Measurements from ENCODE around the gene SETBP1.

DNA sequence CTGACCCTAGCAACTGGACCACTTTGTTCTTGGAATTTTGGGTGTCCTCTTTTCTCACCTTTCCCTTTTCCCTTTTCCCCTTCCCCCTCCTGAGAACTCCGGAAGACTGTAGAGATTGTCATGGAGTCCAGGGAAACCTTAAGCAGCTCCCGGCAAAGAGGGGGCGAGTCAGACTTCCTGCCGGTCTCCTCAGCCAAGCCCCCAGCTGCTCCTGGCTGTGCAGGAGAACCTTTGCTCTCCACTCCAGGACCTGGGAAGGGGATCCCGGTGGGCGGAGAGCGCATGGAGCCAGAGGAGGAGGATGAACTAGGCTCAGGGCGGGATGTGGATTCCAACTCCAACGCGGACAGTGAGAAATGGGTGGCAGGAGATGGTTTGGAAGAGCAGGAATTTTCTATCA lies 20.5 kb downstream of the SETBP1 start:
- TF ChIP-seq SRSF1 (IDR thresholded peaks at IDR 0.05; ENCODE audit: low read depth, low read length) (no peak), EP300 (IDR thresholded peaks at IDR 0.05; ENCODE audit: low read length) (no peak), MCM3 (IDR thresholded peaks at IDR 0.05) (no peak), ZNF75A (CRISPR knock-in tag; IDR thresholded peaks at IDR 0.05) (no peak), FOXP1 (CRISPR knock-in tag; IDR thresholded peaks at IDR 0.05) (no peak), ZKSCAN1 (IDR thresholded peaks at IDR 0.05; ENCODE audit: low read depth, low read length) (no peak), MAFF (IDR thresholded peaks at IDR 0.05; ENCODE audit: low read length) (no peak), POLR2AphosphoS5 (IDR thresholded peaks at IDR 0.05; ENCODE audit: control insufficient read depth, insufficient read depth, low read depth, low read length) (no peak), YY1 (IDR thresholded peaks at IDR 0.05; ENCODE audit: borderline replicate concordance in 1 of 3, control insufficient read depth in 1 of 3, extremely low read depth in 1 of 3, insufficient read depth in 3 of 3, insufficient read length in 1 of 3, insufficient replicate concordance in 2 of 3, low read depth in 1 of 3, low read length in 2 of 3) (no peak)
- TF ChIP-seq, protein P1, sequence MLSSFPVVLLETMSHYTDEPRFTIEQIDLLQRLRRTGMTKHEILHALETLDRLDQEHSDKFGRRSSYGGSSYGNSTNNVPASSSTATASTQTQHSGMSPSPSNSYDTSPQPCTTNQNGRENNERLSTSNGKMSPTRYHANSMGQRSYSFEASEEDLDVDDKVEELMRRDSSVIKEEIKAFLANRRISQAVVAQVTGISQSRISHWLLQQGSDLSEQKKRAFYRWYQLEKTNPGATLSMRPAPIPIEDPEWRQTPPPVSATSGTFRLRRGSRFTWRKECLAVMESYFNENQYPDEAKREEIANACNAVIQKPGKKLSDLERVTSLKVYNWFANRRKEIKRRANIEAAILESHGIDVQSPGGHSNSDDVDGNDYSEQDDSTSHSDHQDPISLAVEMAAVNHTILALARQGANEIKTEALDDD (IDR thresholded peaks at IDR 0.05), result no peak
- TF ChIP-seq, protein P2, sequence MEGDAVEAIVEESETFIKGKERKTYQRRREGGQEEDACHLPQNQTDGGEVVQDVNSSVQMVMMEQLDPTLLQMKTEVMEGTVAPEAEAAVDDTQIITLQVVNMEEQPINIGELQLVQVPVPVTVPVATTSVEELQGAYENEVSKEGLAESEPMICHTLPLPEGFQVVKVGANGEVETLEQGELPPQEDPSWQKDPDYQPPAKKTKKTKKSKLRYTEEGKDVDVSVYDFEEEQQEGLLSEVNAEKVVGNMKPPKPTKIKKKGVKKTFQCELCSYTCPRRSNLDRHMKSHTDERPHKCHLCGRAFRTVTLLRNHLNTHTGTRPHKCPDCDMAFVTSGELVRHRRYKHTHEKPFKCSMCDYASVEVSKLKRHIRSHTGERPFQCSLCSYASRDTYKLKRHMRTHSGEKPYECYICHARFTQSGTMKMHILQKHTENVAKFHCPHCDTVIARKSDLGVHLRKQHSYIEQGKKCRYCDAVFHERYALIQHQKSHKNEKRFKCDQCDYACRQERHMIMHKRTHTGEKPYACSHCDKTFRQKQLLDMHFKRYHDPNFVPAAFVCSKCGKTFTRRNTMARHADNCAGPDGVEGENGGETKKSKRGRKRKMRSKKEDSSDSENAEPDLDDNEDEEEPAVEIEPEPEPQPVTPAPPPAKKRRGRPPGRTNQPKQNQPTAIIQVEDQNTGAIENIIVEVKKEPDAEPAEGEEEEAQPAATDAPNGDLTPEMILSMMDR (IDR thresholded peaks at IDR 0.05 in 2 of 3, conservative IDR thresholded peaks at IDR 0.05 in 1 of 3; ENCODE audit: insufficient read depth in 2 of 3, low read depth in 1 of 3, low read length in 3 of 3), result no peak
